GM12872 (cell line): ENCODE measurements around the gene LZTS2.

Source experiments
- CTCF ChIP-seq: IDR thresholded peaks from 3 replicates; pipeline ENCODE4 v1.5.1; 2011; ENCODE audit warnings: low read depth, mild to moderate bottlenecking, low read length, moderate library complexity; ENCODE audit not compliant: insufficient read depth

The LZTS2 gene

GRCh38 chr10:101050208-101051069 is 50.8 kb downstream of the LZTS2 start:
- TF ChIP-seq CTCF, result peak; percentile 87

- TF ChIP-seq CTCF, result no peak
These were observed 52.7 kb downstream of the LZTS2 start for GRCh38 chr10:101052285-101052684.

DNA sequence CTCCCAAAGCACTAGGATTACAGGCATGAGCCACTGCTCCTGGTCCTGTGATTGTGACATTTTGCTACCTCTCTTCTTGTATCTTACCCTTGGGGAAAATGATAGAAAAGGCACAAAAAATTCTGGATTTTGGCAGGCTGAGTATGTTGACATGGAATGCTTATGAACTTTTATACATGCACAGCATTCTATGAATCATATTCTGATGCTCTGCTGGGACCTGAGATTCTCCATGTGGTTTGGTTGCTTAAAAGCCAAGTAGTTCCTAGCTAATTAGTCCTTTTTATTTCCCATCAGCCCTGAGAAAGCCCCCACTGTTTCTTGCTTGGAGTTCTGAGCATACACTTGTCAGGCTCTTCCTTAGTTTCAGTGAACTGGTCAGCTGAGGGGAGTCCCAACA is 53.9 kb downstream of the LZTS2 start:
- no peak for TF ChIP-seq CTCF

DNA sequence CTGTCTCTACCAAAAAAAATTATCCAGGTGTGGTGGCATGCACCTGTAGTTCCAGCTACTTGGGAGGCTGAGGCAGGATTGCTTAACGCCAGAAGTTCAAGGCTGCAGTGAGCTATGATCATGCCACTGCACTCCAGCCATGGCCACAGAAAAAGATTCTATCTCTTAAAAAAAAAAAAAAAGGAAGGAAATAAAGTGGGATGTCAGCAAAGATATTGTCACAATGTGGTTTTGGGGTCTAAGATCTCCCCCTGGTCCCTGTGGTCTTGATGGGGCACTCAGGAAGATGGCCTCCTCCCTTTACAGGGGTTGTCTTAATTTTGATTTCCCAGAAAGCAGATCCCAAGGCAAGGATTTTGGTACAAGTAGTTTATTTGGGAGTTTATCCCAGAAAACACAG is 54.7 kb downstream of the LZTS2 start:
- TF ChIP-seq CTCF, result no peak

GRCh38 chr10:101054876-101055275 is 55.3 kb downstream of the LZTS2 start:
- TF ChIP-seq CTCF, result no peak

- peak; percentile 37; the same call in 2 of the 3 replicates for TF ChIP-seq CTCF
These were observed 55.8 kb downstream of the LZTS2 start for GRCh38 chr10:101055411-101055810.

DNA sequence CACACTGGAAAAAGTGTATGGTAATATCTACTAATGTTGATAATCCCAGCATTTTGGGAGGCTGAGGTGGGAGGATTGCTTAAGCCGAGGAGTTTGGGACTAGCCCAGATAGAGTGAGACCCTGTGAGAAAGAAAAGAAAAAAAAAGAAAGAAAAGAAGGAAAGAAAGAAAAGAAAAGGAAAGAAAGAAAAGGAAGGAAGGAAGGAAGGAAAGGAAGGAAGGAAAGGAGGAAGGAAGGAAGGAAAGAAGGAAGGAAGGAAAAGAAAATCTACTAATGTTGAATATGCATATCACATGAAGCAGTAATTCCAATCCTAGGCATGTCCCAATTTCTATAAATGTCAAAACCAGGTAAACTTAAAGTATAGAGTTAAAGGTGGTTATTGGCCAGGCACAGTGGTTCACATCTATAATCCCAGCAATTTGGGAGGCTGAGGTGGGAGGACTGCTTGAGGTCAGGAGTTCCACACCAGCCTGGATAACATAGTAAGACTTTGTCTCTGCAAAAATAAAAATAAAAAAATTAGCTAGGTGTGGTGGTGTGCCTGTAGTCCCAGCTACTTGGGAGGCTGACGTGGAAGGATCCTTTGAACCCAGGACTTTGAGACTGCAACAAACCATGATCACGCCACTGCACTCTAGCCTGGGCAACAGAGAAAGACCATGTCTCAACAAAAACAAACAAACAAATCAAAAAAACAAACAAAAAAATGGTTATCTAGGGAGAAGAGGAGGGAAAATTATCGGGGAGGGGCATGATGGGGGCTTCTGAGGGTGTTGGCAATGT is 57.0 kb downstream of the LZTS2 start:
- no peak for TF ChIP-seq CTCF
